ENCODE measurements around the gene ATP6V0A4.

ATP6V0A4 gene

GRCh38 chr7:138837627-138838026, 39.6 kb upstream of the ATP6V0A4 start:
- Histone ChIP-seq H3K9me3 (no peaks in the 10 kb centered on the region), H3K36me3 (peaks cover 8% of the 10 kb centered on the region), H3K4me1 (no peaks in the 10 kb centered on the region), H3K4me3 (ENCODE audit: low read depth, low read length) (no peak overlapping the region), H3K27me3 (no peaks in the 10 kb centered on the region)
- no peak for TF ChIP-seq CTCF (IDR thresholded peaks at IDR 0.05; ENCODE audit: low read depth, low read length)
- DNase-seq = no peak

- peak; percentile 7; the same call in 1 of the 2 replicates for TF ChIP-seq CTCF (IDR thresholded peaks at IDR 0.05; ENCODE audit: low read depth, low read length)
- DNase-seq = no peak
These were observed 37.1 kb upstream of the ATP6V0A4 start for GRCh38 chr7:138835087-138835486.

GRCh38 chr7:138834583-138834982, 36.6 kb upstream of the ATP6V0A4 start:
- Histone ChIP-seq H3K27me3 (no peaks in the 10 kb centered on the region), H3K9me3 (no peaks in the 10 kb centered on the region), H3K4me1 (no peaks in the 10 kb centered on the region), H3K4me3 (ENCODE audit: low read depth, low read length) (no peak overlapping the region), H3K36me3 (peaks cover 8% of the 10 kb centered on the region)
- TF ChIP-seq CTCF (IDR thresholded peaks at IDR 0.05; ENCODE audit: low read depth, low read length) = no peak
- DNase-seq = no peak

More at GRCh38 chr7:138835087-138835486, 37.1 kb upstream of the ATP6V0A4 start:
- H3K36me3 ChIP-seq = peaks cover 8% of the 10 kb centered on the region
- H3K4me1 ChIP-seq = no peaks in the 10 kb centered on the region
- H3K27me3 ChIP-seq = no peaks in the 10 kb centered on the region
- H3K4me3 ChIP-seq (ENCODE audit: low read depth, low read length) = no peak overlapping the region
- H3K9me3 ChIP-seq = no peaks in the 10 kb centered on the region

- Histone ChIP-seq H3K36me3 (peaks cover 8% of the 10 kb centered on the region), H3K4me1 (no peaks in the 10 kb centered on the region), H3K4me3 (ENCODE audit: low read depth, low read length) (no peak overlapping the region), H3K27me3 (no peaks in the 10 kb centered on the region), H3K9me3 (no peaks in the 10 kb centered on the region)
- no peak for DNase-seq
- no peak for TF ChIP-seq CTCF (IDR thresholded peaks at IDR 0.05; ENCODE audit: low read depth, low read length)
These were observed 35.6 kb upstream of the ATP6V0A4 start for GRCh38 chr7:138833596-138833995.

GRCh38 chr7:138832966-138833365, 35.0 kb upstream of the ATP6V0A4 start:
- H3K4me1 ChIP-seq = no peaks in the 10 kb centered on the region
- no peak for DNase-seq
- H3K4me3 ChIP-seq (ENCODE audit: low read depth, low read length) = no peak overlapping the region
- H3K27me3 ChIP-seq = no peaks in the 10 kb centered on the region
- H3K36me3 ChIP-seq = peaks cover 8% of the 10 kb centered on the region
- no peaks in the 10 kb centered on the region for H3K9me3 ChIP-seq
- TF ChIP-seq CTCF (IDR thresholded peaks at IDR 0.05; ENCODE audit: low read depth, low read length) = no peak

GRCh38 chr7:138829335-138829734, 31.3 kb upstream of the ATP6V0A4 start:
- DNase-seq = no peak
- TF ChIP-seq CTCF (IDR thresholded peaks at IDR 0.05; ENCODE audit: low read depth, low read length) = no peak
- Histone ChIP-seq H3K4me3 (ENCODE audit: low read depth, low read length) (no peak overlapping the region), H3K9me3 (no peaks in the 10 kb centered on the region), H3K4me1 (no peaks in the 10 kb centered on the region), H3K27me3 (no peaks in the 10 kb centered on the region), H3K36me3 (peaks cover under 1% of the 10 kb centered on the region; the same call in 1 of the 2 replicates)

Data from BE2C (cell line).